Adrenal gland (tissue), 5 donors: ENCODE measurements around the gene MITF.
A peak's percentile ranks its signal among the peaks of the same experiment; 100 is the strongest.

ENCODE experiments used
- POLR2A ChIP-seq, 2 donors: fragments of 450-650 bp; IDR thresholded peaks; one replicate each; pipeline ENCODE4 v1.6.1; 2017; ENCODE audit warnings: antibody characterized with exemption in 2 of 2, mild to moderate bottlenecking in 2 of 2, moderate library complexity in 1 of 2
- TF ChIP-seq, protein P1 (sequence below), 6 experiments: fragments of 450-650 bp in 4 of 6; fragments of 200-600 bp in 2 of 6; sonication (generic) in 1 of 6; IDR thresholded peaks; 1 replicate in 5 of 6; 2 replicates in 1 of 6; pipeline versions ENCODE4 v1.5.1 to v1.8.0; 2016 to 2021; ENCODE audit warnings: antibody characterized with exemption in 6 of 6, mild to moderate bottlenecking in 2 of 6, moderate library complexity in 1 of 6
- donor health status: DM: no; HTN: no; CAD: no.

DNA sequence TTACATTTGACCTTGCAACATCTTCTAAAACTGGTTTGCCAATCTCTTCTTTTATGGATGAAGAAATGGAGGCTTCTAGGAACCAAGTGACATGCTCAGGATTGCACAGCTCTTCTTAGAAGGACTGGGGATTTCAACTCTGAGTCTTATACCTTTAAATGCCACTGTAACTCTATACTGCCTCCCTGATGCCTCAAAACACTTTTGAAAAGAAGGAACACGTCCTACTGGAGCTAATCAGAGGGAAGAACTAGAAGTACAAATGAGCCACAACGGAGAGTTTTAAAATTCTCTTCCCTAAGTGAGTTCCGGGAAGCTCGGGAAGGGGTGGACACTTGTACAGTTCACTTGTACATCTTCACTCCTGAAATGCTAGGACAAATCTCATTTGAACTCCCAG is 949 bp upstream of the MITF start:
- TF ChIP-seq, protein P1, sequence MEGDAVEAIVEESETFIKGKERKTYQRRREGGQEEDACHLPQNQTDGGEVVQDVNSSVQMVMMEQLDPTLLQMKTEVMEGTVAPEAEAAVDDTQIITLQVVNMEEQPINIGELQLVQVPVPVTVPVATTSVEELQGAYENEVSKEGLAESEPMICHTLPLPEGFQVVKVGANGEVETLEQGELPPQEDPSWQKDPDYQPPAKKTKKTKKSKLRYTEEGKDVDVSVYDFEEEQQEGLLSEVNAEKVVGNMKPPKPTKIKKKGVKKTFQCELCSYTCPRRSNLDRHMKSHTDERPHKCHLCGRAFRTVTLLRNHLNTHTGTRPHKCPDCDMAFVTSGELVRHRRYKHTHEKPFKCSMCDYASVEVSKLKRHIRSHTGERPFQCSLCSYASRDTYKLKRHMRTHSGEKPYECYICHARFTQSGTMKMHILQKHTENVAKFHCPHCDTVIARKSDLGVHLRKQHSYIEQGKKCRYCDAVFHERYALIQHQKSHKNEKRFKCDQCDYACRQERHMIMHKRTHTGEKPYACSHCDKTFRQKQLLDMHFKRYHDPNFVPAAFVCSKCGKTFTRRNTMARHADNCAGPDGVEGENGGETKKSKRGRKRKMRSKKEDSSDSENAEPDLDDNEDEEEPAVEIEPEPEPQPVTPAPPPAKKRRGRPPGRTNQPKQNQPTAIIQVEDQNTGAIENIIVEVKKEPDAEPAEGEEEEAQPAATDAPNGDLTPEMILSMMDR (IDR thresholded peaks at IDR 0.05): no peak
- TF ChIP-seq POLR2A (IDR thresholded peaks at IDR 0.05): peak in 1 of 2 donors; percentile 13
